Measurements from ENCODE around the gene LDLRAD4.

DNA sequence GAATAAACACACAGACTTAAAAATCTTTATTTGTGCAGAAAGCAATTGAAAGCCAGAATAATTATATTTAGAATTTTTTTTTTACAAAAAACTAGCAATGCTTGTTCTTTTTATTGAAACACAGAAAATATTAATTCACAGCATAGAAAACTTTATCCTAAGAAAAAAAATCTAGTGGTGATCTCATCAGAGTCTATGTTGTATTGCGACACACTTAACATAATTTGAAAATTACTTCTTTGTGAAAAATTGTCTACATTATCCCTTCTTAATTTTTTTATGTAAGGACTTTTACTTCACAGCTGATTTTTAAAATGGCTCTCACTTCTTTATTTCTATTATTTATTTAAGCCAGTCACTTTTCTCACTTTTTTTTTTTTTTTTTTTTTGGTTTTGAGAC, 103.4 kb downstream of the LDLRAD4 start:
- TF ChIP-seq, protein P1, sequence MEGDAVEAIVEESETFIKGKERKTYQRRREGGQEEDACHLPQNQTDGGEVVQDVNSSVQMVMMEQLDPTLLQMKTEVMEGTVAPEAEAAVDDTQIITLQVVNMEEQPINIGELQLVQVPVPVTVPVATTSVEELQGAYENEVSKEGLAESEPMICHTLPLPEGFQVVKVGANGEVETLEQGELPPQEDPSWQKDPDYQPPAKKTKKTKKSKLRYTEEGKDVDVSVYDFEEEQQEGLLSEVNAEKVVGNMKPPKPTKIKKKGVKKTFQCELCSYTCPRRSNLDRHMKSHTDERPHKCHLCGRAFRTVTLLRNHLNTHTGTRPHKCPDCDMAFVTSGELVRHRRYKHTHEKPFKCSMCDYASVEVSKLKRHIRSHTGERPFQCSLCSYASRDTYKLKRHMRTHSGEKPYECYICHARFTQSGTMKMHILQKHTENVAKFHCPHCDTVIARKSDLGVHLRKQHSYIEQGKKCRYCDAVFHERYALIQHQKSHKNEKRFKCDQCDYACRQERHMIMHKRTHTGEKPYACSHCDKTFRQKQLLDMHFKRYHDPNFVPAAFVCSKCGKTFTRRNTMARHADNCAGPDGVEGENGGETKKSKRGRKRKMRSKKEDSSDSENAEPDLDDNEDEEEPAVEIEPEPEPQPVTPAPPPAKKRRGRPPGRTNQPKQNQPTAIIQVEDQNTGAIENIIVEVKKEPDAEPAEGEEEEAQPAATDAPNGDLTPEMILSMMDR (conservative IDR thresholded peaks at IDR 0.05), result no peak
- TF ChIP-seq ZFX (IDR thresholded peaks at IDR 0.05), result no peak
